ENCODE results near the gene CLTA. TPM values are rescaled to one million over a fixed set of nuclear protein-coding genes. Genes with fewer than 3 reads are reported as not detected.
A peak's percentile ranks its signal among the peaks of the same experiment; 100 is the strongest.

Gene CLTA
- total RNA-seq, 1 donor from 2014 or later, result 243 TPM

- Mint-ChIP-seq H3K36me3 (ENCODE audit: low read depth) (peaks cover 16% of the 10 kb centered on the region), H3K4me3 (ENCODE audit: unreplicated experiment) (no peak overlapping the region), H3K27me3 (ENCODE audit: low read depth) (no peaks in the 10 kb centered on the region), H3K4me1 (ENCODE audit: low read depth) (peaks cover 79% of the 10 kb centered on the region), H3K27ac (ENCODE audit: unreplicated experiment) (peak overlapping the region; percentile 99), H3K9me3 (ENCODE audit: low read depth) (no peaks in the 10 kb centered on the region)
- peak; percentile 2 for DNase-seq (ENCODE audit: low spot score)
- TF ChIP-seq CTCF (IDR thresholded peaks at IDR 0.05), result no peak
These were observed 29.5 kb upstream of the CLTA start for GRCh38 chr9:36161187-36161586.

GRCh38 chr9:36162211-36162738, 28.4 kb upstream of the CLTA start:
- no peak for TF ChIP-seq CTCF (IDR thresholded peaks at IDR 0.05)

GRCh38 chr9:36163049-36163785, 27.5 kb upstream of the CLTA start:
- peak overlapping the region; percentile 99 for H3K27ac Mint-ChIP-seq (ENCODE audit: unreplicated experiment)
- H3K27me3 Mint-ChIP-seq (ENCODE audit: low read depth), result no peaks in the 10 kb centered on the region
- H3K4me1 Mint-ChIP-seq (ENCODE audit: low read depth), result peaks cover 84% of the 10 kb centered on the region
- no peaks in the 10 kb centered on the region for H3K9me3 Mint-ChIP-seq (ENCODE audit: low read depth)
- TF ChIP-seq CTCF (IDR thresholded peaks at IDR 0.05), result no peak
- H3K36me3 Mint-ChIP-seq (ENCODE audit: low read depth), result peaks cover 11% of the 10 kb centered on the region
- DNase-seq (ENCODE audit: low spot score), result peak; percentile 95
- H3K4me3 Mint-ChIP-seq (ENCODE audit: unreplicated experiment), result peak overlapping the region; percentile 25

More at GRCh38 chr9:36162211-36162738, 28.4 kb upstream of the CLTA start:
- Mint-ChIP-seq H3K4me3 (ENCODE audit: unreplicated experiment) (no peak overlapping the region), H3K27ac (ENCODE audit: unreplicated experiment) (peak overlapping the region; percentile 99), H3K36me3 (ENCODE audit: low read depth) (peaks cover 14% of the 10 kb centered on the region), H3K27me3 (ENCODE audit: low read depth) (no peaks in the 10 kb centered on the region), H3K4me1 (ENCODE audit: low read depth) (peaks cover 86% of the 10 kb centered on the region), H3K9me3 (ENCODE audit: low read depth) (no peaks in the 10 kb centered on the region)
- DNase-seq (ENCODE audit: low spot score), result peak; percentile 51

- Mint-ChIP-seq H3K9me3 (ENCODE audit: low read depth) (no peaks in the 10 kb centered on the region), H3K27ac (ENCODE audit: unreplicated experiment) (peak overlapping the region; percentile 99), H3K36me3 (ENCODE audit: low read depth) (peaks cover 8% of the 10 kb centered on the region), H3K4me3 (ENCODE audit: unreplicated experiment) (no peak overlapping the region), H3K27me3 (ENCODE audit: low read depth) (no peaks in the 10 kb centered on the region), H3K4me1 (ENCODE audit: low read depth) (peaks cover 79% of the 10 kb centered on the region)
- no peak for TF ChIP-seq CTCF (IDR thresholded peaks at IDR 0.05)
- DNase-seq (ENCODE audit: low spot score), result peak; percentile 4
These were observed 26.9 kb upstream of the CLTA start for GRCh38 chr9:36163786-36164170.

GRCh38 chr9:36164372-36164771, 26.3 kb upstream of the CLTA start:
- TF ChIP-seq CTCF (IDR thresholded peaks at IDR 0.05), result no peak
- Mint-ChIP-seq H3K4me3 (ENCODE audit: unreplicated experiment) (no peak overlapping the region), H3K36me3 (ENCODE audit: low read depth) (peaks cover 9% of the 10 kb centered on the region), H3K4me1 (ENCODE audit: low read depth) (peaks cover 73% of the 10 kb centered on the region), H3K27me3 (ENCODE audit: low read depth) (no peaks in the 10 kb centered on the region), H3K9me3 (ENCODE audit: low read depth) (no peaks in the 10 kb centered on the region), H3K27ac (ENCODE audit: unreplicated experiment) (peak overlapping the region; percentile 99)
- peak; percentile 63 for DNase-seq (ENCODE audit: low spot score)
